Thymus (tissue), 11 donors: ENCODE results near the gene ARID1B. TPM values are rescaled to one million over a fixed set of nuclear protein-coding genes. Genes with fewer than 3 reads are reported as not detected.

Experiments used
- DNase-seq, 9 donors: peaks; one replicate each; pipeline ENCODE4 v3.0.0-alpha.2; 2013; ENCODE audit warnings: low spot score in 9 of 9, low read depth in 6 of 9, missing footprints in 1 of 9
- H3K27ac ChIP-seq, 2 donors: one replicate each; pipeline ENCODE4 v1.5.1; 2013; ENCODE audit warnings: control low read depth in 1 of 2, low read depth in 1 of 2, low read length in 1 of 2, mild to moderate bottlenecking in 1 of 2, moderate library complexity in 1 of 2
- H3K27me3 ChIP-seq, 2 donors: one replicate each; pipeline ENCODE4 v1.5.1; 2013; ENCODE audit warnings: low read length in 1 of 2; ENCODE audit not compliant: control insufficient read depth in 2 of 2, insufficient read depth in 1 of 2
- H3K36me3 ChIP-seq, 2 donors: one replicate each; pipeline ENCODE4 v1.5.1; 2013; ENCODE audit warnings: low read length in 1 of 2, mild to moderate bottlenecking in 1 of 2, moderate library complexity in 1 of 2; ENCODE audit not compliant: control insufficient read depth in 2 of 2, insufficient read depth in 2 of 2
- H3K4me1 ChIP-seq, 2 donors: one replicate each; pipeline ENCODE4 v1.5.1; 2013; ENCODE audit warnings: low read length in 2 of 2; ENCODE audit not compliant: control insufficient read depth in 2 of 2, insufficient read depth in 2 of 2
- H3K4me3 ChIP-seq, 2 donors: one replicate each; pipeline ENCODE4 v1.5.1; 2013; ENCODE audit warnings: low read length in 2 of 2, control low read depth in 1 of 2, mild to moderate bottlenecking in 1 of 2
- H3K9me3 ChIP-seq, 2 donors: one replicate each; pipeline ENCODE4 v1.5.1; 2013; ENCODE audit warnings: low read length in 1 of 2, mild to moderate bottlenecking in 1 of 2; ENCODE audit not compliant: control insufficient read depth in 2 of 2, insufficient read depth in 1 of 2
- WGBS: extraction: QIAGEN DNeasy Blood & Tissue Kit; methylation state at CpG from one replicate; pipeline ENCODE4 v1.1.7; 2013; 5-methylcytosine and 5-hydroxymethylcytosine counted together
- polyA plus RNA-seq: library from polyadenylated mRNA; stranded (reverse); fragments of 200-250 nt; gene quantifications from one replicate; pipeline ENCODE4 v1.2.3, GENCODE V29; 2013
- total RNA-seq: library from RNA; stranded (reverse); fragments of 120-200 nt; gene quantifications from one replicate; pipeline ENCODE4 v1.2.4, GENCODE V29; 2013
- donor health status: healthy.

ARID1B gene
- total and polyA plus RNA-seq, 2 donors, result 24.0 to 26.5 TPM

DNA sequence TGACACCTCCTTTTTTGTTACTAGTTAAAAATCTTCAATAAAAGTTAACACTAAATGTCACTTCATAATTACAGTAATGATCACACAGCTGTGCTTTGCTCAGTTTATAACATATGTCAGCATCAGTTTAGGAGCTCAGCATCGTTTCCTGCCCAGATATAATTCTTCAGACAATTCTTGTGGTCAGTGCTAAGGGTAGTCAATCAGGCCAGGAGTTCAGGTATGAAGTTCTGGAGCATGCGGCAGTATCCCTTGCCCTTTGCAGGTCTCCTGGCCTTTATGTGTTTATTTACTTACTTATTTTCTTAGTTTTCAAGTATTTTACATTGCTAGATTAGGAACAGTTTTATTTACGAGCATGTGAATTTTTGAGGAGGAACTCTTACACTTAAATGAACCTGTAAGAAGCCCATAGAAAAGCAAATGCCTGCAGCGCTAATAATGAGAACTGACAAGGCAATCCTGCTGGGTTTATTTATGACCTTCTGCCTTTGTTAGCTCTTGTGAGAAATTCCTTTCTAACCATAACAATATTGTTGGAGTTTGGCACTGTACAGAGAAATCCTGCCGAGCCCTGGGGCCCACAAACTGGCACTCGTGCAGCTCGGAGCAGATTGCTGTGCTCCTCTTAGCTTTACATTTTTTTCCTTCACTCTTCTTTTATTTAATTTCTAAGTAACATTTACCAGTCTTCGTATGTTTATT, 293.4 kb downstream of the ARID1B start:
- Histone ChIP-seq H3K9me3 (no peaks in the 10 kb centered on the region), H3K4me1 (peaks cover 0 to 6% of the 10 kb centered on the region in 2 donors), H3K27me3 (no peaks in the 10 kb centered on the region), H3K36me3 (peaks cover 3 to 6% of the 10 kb centered on the region in 2 donors), H3K27ac (no peak overlapping the region), H3K4me3 (no peak overlapping the region)
- no peak for DNase-seq
- 93% methylated on average over 8 of the region's 8 CpGs for WGBS

DNA sequence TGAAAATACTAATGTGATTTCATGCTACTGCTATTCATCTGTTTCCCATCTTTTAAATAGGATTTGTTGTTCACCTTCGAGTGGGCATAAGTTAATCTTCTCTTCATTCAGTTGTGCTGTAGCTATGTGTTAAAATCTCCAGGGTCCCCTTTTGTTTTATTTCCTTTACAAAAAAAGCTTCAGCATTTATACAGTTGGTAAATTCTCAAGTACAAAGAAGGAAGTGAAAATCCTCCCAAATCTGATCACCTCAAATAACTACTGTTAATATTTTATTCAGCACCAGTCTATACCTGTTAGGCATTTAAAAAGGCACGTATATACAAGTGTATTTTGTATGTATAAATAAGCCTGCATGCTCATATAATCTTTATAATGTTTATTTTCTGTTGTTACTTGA, 294.9 kb downstream of the ARID1B start:
- H3K4me1 ChIP-seq, result peaks cover 0 to 5% of the 10 kb centered on the region in 2 donors
- DNase-seq, result no peak
- 97% methylated on average over 2 of the region's 2 CpGs for WGBS
- H3K9me3 ChIP-seq, result no peaks in the 10 kb centered on the region
- peaks cover 3 to 6% of the 10 kb centered on the region in 2 donors for H3K36me3 ChIP-seq
- H3K27me3 ChIP-seq, result no peaks in the 10 kb centered on the region
- H3K27ac ChIP-seq, result no peak overlapping the region
- H3K4me3 ChIP-seq, result no peak overlapping the region

DNA sequence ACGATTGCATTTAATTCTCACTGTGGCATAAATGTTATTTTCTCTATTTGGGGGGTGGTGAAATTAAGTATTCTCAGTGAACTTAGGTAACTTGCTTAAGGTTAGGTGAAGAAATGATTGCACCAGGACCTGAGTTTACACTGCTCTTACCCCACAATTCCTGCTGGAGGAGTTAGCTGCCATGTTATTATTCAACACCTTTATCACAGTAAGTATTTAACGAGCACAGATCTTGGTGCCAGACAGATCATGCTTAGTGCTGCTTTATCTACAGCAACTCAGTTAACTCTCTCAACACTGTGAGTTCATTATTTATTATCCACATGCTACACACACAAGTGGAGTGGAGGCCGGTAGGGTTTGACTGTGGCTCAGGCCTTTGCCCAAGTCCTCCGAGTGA, 296.4 kb downstream of the ARID1B start:
- H3K4me3 ChIP-seq, result no peak overlapping the region
- DNase-seq, result no peak
- 98% methylated on average over 4 of the region's 4 CpGs for WGBS
- no peaks in the 10 kb centered on the region for H3K27me3 ChIP-seq
- no peak overlapping the region for H3K27ac ChIP-seq
- peaks cover 0 to 3% of the 10 kb centered on the region in 2 donors for H3K4me1 ChIP-seq
- peaks cover 3 to 6% of the 10 kb centered on the region in 2 donors for H3K36me3 ChIP-seq
- H3K9me3 ChIP-seq, result no peaks in the 10 kb centered on the region

DNA sequence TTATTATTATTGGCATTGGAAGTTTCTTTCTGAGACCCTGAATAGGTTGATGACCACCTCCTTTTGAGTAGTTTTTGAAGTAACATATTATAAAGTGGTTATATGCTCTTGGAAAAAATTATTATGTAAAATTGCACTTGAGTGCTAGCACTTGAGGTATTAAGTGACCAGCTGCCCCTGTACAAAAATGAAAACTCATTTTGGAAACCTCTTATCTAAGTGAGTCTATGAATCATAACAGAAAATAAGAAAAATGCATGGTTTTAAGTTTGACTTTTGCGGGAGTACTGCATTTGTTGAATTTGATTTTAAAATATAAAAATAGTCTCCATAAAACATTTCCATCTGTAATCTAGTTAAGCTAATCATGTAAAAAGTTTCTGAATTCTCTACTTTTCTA, 297.8 kb downstream of the ARID1B start:
- Histone ChIP-seq H3K27ac (no peak overlapping the region), H3K36me3 (peaks cover 3 to 6% of the 10 kb centered on the region in 2 donors), H3K4me3 (no peak overlapping the region), H3K4me1 (peaks cover 0 to 3% of the 10 kb centered on the region in 2 donors), H3K9me3 (no peaks in the 10 kb centered on the region), H3K27me3 (no peaks in the 10 kb centered on the region)
- DNase-seq, result no peak
- 96% methylated on average over 1 of the region's 1 CpG for WGBS

DNA sequence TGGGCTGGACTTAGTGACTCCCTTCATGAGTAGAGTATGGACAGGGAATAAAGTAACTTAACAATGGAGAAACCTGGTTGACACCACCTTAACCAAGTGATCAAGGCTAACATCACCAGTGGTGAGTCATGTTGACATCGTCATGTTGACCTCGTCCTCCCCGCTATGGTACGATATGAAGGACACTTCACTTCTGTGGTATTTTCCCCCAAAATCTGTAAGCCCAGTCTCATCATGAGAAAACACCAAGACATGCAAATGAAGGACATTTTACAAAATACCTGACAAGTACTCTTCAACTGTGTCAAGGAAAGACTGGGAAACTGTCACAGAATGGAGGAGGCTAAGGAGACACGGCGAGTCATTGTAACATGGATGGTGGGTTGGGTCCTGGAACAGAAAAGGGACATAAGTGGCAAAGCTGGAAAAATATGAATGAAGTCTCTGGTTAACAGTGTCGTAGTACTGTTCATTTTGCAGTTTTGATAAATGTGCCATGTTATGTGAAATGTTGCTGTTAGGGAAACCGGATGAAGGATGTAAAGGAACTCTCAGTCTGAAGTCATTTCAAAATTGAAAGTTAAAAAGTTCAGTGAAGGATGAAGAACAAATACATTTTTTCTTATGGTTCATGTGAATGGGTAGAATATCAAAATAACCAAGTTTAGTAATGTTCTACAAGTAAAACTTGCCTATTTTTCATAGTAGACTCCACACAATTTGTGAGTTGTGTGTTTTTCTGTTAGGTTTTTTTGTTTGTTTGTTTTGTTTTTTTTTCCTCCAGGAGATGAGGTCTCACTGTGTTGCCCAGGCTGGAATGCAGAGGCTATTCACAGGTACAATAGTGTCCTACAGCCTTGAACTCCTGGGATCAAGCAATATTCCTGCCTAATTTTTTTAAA, 298.6 kb downstream of the ARID1B start:
- WGBS, result 97% methylated on average over 8 of the region's 8 CpGs
- Histone ChIP-seq H3K27ac (no peak overlapping the region), H3K9me3 (no peaks in the 10 kb centered on the region), H3K4me1 (peaks cover 0 to 3% of the 10 kb centered on the region in 2 donors), H3K4me3 (no peak overlapping the region), H3K36me3 (peaks cover 3 to 6% of the 10 kb centered on the region in 2 donors), H3K27me3 (no peaks in the 10 kb centered on the region)
- no peak for DNase-seq

DNA sequence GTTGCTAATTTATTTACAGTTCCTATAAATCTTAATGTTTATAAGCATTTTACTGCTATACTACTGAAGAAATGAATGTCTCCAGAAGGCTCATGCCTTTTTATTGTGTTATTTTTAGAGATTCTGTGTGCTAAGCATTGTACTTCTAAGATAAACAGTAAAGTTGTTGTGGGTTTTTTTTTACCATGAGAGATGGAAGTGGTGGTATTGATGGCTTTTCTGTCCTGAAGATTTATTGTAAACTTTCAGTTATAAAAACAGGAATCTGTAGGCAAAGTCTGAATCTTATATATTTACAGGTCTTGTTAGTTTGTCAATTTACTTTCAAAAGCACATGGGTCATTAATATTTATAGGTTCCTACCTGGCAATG, 299.3 kb downstream of the ARID1B start:
- Histone ChIP-seq H3K27me3 (no peaks in the 10 kb centered on the region), H3K4me1 (peaks cover 0 to 3% of the 10 kb centered on the region in 2 donors), H3K4me3 (no peak overlapping the region), H3K36me3 (peaks cover 3 to 6% of the 10 kb centered on the region in 2 donors), H3K9me3 (no peaks in the 10 kb centered on the region), H3K27ac (no peak overlapping the region)
- no peak for DNase-seq

DNA sequence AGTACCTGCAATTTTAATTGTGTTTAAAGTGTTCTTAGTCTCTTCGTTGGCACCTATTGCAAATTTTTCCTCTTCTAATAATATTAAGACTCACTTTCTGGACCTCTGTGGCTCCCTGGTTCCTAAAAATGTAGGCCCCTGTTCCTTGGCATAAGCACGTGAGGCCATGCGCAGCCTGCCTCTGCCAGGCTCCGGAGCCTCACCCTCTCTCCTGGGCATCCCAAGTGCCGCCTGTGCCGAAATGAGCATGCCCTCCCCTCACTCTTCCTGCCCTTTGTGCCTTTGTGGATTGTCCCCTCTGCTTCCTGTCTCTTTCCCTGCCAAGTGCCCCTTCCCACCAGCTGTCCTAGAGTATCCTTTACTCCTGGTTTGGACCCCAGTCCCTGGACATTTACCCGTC, 300.1 kb downstream of the ARID1B start:
- WGBS, result 97% methylated on average over 7 of the region's 7 CpGs
- Histone ChIP-seq H3K4me1 (peaks cover 0 to 3% of the 10 kb centered on the region in 2 donors), H3K4me3 (no peak overlapping the region), H3K27me3 (no peaks in the 10 kb centered on the region), H3K36me3 (peaks cover 3 to 6% of the 10 kb centered on the region in 2 donors), H3K9me3 (no peaks in the 10 kb centered on the region), H3K27ac (no peak overlapping the region)
- no peak for DNase-seq

DNA sequence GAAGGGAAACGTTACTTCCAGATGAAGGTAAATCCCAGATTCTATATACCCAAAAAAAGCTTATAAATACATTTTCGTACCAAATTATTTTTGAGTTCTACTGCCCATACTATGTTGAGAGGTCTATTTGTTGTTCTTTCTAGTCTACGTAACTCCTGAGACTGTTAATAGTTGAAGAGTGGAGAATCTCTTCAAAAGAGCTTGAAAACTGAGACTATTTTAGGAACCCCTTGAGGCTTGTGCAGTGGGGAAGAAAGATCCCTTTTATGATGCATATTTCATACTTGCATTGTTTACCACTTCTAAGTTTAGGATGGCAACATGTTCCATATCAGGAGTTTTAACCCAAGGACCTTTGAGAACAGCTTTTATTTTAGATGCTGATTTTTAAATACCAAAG, 301.1 kb downstream of the ARID1B start:
- WGBS, result 89% methylated on average over 3 of the region's 3 CpGs

DNA sequence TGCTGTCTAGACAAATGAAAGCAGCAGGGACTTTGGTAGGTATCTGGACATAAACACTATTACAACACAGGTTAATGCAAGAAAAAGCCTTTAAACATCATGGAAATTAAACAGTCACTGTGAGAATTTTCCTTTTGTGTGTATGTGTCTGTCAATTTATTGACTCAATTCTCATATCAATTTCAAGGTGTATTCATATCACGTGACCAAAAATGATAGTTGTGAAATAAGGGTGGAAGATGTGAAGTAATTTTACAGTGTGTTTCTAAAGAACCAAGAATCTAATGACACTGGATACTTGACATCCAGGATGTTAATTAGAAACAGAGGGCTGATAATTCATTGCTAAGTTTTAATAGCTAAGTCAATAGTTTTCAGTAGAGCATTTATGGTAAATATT, 302.1 kb downstream of the ARID1B start:
- no peaks in the 10 kb centered on the region for H3K9me3 ChIP-seq
- no peak for DNase-seq
- H3K4me1 ChIP-seq, result peaks cover 0 to 3% of the 10 kb centered on the region in 2 donors
- H3K36me3 ChIP-seq, result peaks cover 0 to 2% of the 10 kb centered on the region in 2 donors
- 94% methylated on average over 1 of the region's 1 CpG for WGBS
- no peaks in the 10 kb centered on the region for H3K27me3 ChIP-seq
- H3K27ac ChIP-seq, result no peak overlapping the region
- H3K4me3 ChIP-seq, result no peak overlapping the region

More for the DNA sequence above, 301.1 kb downstream of the ARID1B start:
- H3K27ac ChIP-seq, result no peak overlapping the region
- no peaks in the 10 kb centered on the region for H3K27me3 ChIP-seq
- peaks cover 3 to 6% of the 10 kb centered on the region in 2 donors for H3K36me3 ChIP-seq
- no peaks in the 10 kb centered on the region for H3K9me3 ChIP-seq
- no peak for DNase-seq
- H3K4me1 ChIP-seq, result peaks cover 0 to 3% of the 10 kb centered on the region in 2 donors
- H3K4me3 ChIP-seq, result no peak overlapping the region
